ENCODE results near the gene SH3BGRL2.
"Not testable (repeated sequence)": the region's sequence is repeated elsewhere in the genome, so short reads cannot be mapped to it uniquely, and the experiment has no call there.

The SH3BGRL2 gene

GRCh38 chr6:79614326-79615305 lies 16.5 kb upstream of the SH3BGRL2 start:
- FAIRE-seq: no peak

DNA sequence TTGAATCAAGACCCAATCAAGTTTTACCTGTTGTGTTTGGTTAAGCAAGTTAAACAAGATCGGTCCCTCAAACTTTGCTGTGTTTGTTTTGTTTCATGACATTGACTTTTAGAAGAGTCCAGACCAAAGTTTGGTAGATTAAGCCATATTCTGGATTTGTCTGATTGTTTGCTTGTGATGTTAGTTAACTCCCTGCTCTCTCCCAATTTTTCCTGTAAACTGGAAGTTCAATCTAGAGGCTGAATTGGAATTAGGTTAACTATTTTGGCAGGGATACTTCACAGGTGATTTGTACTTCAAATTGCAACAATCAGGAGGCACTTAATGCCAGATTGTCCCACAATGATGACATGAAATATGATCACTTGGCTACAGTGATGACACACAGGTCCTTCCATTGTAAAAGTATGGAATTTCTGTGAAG lies 13.6 kb upstream of the SH3BGRL2 start:
- no peak for FAIRE-seq

GRCh38 chr6:79618425-79618824 lies 12.7 kb upstream of the SH3BGRL2 start:
- not testable (repeated sequence) for FAIRE-seq

DNA sequence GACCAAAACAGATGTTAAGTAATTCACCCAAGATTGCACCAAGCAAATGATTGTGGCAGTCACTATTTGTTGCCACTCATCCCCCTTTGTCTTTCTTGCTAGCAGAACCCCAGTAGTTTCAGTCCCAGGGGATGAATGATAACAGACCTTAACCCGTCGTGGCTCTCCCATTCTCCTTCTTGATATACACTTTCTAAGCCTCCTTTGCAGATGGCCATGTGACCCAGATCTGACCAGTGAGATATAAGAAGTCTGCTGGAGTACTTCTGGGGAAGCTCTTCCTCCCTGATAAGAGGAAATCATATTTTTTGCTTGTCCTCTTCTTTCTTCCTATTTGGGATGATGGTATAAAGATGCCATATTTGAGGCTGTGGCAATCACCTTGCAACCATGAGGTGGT lies 9.6 kb upstream of the SH3BGRL2 start:
- no peak for FAIRE-seq

DNA sequence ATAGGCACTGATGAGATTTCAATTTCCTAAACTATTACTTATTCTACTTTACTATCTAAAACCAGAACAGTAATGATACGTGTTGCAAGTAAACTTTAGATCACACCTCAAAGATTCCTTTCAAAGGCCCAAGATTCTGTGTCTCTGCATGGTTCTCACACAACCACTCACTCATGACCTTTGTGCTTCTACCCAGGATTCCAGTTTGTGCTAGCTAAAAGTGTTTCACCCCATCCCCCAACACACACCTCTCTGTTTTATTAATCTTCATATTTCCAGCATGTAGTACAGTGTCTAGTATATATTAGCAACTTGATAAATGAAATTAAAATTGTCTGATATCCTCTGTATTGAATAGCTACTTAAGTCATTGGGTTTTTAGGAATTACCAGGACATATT lies 8.8 kb upstream of the SH3BGRL2 start:
- FAIRE-seq: no peak

DNA sequence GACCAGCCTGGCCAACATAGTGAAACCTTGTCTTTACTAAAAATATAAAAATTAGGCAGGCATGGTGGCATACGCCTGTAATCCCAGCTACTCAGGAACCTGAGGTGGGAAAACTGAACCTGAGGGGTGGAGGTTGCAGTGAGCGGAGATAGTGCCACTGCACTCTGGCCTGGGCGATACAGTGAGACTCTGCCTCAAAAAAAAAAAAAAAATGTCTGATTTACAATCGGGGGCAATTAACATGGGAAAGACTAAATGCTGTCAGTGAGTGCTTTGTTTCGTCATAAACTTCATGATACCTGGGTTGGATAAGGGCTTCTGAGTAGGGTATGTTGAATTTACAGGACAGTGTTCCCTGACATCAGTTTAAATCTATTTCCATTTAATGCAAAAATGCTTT lies 8.0 kb upstream of the SH3BGRL2 start:
- FAIRE-seq: no peak

GRCh38 chr6:79625746-79626145 lies 5.4 kb upstream of the SH3BGRL2 start:
- no peak for FAIRE-seq

DNA sequence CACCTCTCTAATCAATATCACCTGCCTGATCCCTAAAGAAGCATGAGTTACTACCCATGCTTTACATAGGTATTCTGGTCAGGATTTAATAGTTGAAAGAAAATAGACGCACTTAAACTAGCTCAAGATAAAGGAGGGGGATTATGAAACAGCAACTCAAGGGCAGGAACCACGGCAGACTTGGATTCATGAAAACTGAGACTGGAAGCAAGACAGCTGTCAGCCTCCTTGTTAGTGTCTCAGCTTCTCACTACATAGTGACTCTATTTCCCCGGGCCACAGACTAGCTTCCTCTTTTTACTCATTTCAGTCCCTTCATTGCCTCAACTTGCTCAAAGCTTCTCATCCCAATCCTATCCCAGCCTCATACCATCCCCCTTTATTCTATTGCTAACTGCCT lies 4.3 kb upstream of the SH3BGRL2 start:
- no peak for FAIRE-seq

DNA sequence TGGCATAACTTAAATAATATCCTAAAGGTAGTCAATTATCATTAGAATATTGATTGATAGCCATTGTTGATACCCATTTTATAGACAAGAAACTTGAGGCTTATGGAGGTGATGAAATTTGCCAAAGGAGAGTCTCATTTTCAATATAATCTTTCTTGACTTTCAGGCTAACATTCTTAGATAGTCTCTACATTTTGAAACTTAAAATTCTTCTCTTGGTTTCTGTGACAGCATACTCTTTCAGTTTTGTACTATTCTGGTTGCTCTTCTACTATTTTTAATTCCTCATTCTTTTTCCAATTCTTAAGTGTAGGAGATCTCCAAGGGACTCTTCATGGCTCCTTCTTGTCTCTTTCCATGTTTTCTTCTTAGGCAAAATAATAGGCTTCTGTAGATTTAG lies 3.7 kb upstream of the SH3BGRL2 start:
- FAIRE-seq: no peak

GRCh38 chr6:79628466-79629288 lies 2.5 kb upstream of the SH3BGRL2 start:
- no peak for FAIRE-seq

DNA sequence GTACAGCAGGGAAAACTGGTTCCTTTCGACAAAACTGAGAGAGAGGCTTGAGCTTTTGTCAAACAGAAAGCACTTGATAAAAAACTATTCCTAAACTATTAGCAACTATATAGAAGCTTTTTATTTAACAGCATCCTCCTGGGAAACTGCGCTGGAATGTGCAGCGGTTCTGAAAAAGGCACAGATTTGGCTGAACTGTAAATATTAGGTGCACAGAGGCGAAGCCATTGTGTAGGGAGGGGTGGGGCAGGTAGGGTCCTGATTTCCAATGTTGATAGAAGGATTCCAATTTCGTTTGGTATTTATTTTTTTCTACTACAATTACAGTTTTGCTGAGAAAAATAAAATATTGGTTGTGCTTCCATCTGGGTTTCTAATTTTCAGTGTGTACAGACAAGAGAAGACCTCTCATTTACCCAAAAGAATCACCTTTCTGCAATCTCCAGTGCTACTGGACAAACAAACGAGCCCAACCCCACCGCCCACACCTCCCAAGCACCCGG lies 698 bp upstream of the SH3BGRL2 start:
- no peak for FAIRE-seq

DNA sequence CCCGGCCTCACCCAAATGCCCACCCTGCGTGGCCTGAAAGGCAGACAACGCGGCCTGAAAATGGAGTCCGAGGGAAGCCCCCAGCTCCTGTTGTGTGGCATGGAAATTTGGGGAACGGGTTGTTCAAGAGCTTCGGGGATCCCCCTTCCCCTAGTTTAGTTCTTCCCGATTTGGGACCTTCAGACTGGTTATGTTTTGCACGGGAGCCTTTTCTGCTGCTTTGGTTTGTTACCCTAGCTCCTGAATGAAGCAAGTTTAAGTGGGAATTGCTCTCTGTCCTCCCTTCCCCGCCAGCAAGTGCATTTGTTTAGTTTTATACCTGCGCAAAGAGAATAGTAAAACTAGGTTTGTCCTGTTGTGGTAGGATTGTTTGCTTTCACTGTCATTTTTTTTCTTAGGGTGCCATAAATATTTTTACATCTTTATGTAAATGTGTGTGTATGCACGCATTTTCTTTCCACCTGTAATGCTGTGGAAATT lies 604 bp downstream of the SH3BGRL2 start:
- no peak for FAIRE-seq

GRCh38 chr6:79632580-79632979 lies 1.5 kb downstream of the SH3BGRL2 start:
- FAIRE-seq: no peak

GRCh38 chr6:79634491-79635231 lies 3.5 kb downstream of the SH3BGRL2 start:
- no peak for FAIRE-seq

DNA sequence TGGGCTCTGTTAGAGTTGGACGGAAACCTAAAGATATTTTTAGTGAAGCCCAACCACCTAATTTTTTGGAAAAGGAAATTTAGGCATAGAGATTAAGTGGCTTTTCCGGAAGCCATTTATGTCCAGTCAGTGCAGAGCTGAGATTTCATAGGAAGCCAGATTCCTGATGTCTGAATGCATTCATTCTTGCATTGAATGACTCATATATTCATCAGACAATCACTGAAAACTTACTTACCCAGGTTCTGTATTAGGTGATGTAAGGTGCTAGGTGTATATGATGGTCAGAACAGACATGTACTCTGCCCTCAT lies 4.1 kb downstream of the SH3BGRL2 start:
- FAIRE-seq: no peak

DNA sequence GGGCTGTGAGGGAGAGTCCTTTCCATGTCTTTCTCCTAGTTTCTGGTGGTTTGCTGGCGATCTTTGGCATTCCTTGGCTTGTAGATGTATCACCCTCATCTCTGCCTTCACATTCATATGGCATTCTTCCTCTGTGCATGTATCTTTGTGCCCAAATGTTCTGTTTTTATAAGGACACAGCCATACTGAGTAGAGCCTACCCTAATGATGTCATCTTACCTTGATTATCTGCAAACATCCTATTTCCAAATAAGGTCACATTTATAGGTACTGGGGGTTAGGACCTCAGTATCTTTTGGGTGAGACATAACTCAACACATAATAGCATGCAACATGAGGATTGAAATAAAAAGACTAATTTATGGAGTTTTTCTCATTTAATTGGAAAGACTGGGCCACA lies 5.5 kb downstream of the SH3BGRL2 start:
- FAIRE-seq: no peak

GRCh38 chr6:79640146-79641111 lies 9.3 kb downstream of the SH3BGRL2 start:
- FAIRE-seq: no peak

GRCh38 chr6:79646006-79646405 lies 14.9 kb downstream of the SH3BGRL2 start:
- FAIRE-seq: no peak

DNA sequence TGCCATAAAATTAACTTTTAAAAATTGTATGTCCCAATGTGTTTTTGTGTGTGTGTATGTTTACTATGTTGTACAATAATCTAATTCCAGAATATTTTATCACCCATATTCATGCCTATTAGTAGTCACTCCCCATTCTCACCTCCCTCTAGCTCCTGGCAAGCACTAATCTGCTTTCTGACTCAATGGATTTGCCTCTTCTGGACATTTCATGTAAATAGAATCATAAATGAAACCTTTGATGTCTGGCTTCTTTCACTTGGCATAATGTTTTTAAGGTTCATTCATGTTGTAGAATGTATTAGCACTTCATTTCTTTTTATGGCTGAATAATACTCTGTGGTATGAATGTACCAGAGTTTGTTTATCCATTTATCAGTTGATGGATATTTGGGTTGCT lies 15.4 kb downstream of the SH3BGRL2 start:
- FAIRE-seq: no peak

DNA sequence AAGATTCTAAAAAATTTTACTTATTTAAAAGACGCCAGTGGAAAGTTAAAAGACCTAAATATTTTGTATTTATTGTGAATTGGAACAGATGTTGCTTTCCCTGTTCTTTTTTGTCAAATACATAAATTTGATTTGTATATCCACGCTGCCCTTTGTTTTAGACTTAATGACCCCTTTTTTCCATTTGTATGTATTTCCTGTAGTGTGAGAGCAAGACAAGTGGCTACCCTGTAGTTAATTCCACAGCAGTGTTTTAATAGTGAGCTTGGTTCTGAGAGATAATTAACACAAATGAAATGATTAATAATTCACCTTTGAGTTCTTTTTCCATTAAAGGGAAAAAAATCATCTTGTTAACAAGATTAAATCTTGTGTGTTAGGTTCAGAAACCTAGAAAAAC lies 16.6 kb downstream of the SH3BGRL2 start:
- FAIRE-seq: peak; percentile 66

GRCh38 chr6:79648328-79648727 lies 17.2 kb downstream of the SH3BGRL2 start:
- no peak for FAIRE-seq

GRCh38 chr6:79649016-79649415 lies 17.9 kb downstream of the SH3BGRL2 start:
- FAIRE-seq: no peak
